C4-2B (cell line): ENCODE measurements around the gene EEF2KMT.
"Not testable (repeated sequence)": the region's sequence is repeated elsewhere in the genome, so short reads cannot be mapped to it uniquely, and the experiment has no call there.

Experiments used
- ZFX ChIP-seq: fragments of 450-650 bp; IDR thresholded peaks from 2 replicates; pipeline ENCODE4 v1.6.1; 2017
- TF ChIP-seq, protein P1 (sequence below): fragments of 450-650 bp; conservative IDR thresholded peaks from 2 replicates; pipeline ENCODE4 v1.5.1; 2017; ENCODE audit warnings: mild to moderate bottlenecking

DNA sequence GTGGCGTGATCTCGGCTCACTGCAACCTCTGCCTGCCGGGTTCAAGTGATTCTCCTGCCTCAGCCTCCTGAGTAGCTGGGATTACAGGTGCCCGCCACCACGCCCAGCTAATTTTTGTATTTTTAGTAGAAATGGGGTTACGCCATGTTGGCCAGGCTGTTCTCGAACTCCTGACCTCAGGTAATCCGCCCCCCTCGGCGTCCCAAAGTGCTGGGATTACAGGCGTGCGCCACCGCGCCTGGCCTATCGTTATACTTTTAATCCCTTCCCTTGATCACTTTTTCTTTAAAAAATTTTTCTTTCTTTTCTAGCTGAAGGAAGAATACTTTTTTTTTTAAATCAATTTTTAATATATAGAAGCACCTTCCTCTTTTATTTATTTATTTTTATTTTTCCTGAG, 23.8 kb downstream of the EEF2KMT start:
- TF ChIP-seq, protein P1, sequence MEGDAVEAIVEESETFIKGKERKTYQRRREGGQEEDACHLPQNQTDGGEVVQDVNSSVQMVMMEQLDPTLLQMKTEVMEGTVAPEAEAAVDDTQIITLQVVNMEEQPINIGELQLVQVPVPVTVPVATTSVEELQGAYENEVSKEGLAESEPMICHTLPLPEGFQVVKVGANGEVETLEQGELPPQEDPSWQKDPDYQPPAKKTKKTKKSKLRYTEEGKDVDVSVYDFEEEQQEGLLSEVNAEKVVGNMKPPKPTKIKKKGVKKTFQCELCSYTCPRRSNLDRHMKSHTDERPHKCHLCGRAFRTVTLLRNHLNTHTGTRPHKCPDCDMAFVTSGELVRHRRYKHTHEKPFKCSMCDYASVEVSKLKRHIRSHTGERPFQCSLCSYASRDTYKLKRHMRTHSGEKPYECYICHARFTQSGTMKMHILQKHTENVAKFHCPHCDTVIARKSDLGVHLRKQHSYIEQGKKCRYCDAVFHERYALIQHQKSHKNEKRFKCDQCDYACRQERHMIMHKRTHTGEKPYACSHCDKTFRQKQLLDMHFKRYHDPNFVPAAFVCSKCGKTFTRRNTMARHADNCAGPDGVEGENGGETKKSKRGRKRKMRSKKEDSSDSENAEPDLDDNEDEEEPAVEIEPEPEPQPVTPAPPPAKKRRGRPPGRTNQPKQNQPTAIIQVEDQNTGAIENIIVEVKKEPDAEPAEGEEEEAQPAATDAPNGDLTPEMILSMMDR: not testable (repeated sequence)
- not testable (repeated sequence) for TF ChIP-seq ZFX
